ENCODE results near the gene GDPD4.
A peak's percentile ranks its signal among the peaks of the same experiment; 100 is the strongest.

The GDPD4 gene

DNA sequence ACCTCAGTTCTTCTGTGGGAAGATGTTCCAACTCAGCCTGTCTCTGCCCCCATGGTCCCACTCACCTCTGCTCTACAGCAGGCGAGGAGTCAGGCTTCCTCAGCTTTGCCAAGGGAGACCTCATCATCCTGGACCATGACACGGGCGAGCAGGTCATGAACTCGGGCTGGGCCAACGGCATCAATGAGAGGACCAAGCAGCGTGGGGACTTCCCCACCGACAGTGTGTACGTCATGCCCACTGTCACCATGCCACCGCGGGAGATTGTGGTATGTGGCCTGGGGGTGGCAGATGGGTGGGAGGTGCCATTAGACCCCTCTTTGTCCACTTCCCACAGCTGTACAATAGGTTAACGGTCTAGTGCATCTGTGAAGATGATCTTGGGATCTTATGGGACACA, 100.1 kb downstream of the GDPD4 start:
- Histone ChIP-seq H3K4me2 (ENCODE audit: insufficient read depth, low read length, poor library complexity, severe bottlenecking) (no peak overlapping the region), H3K18ac (ENCODE audit: low read length) (peak overlapping the region; percentile 45), H3K14ac (ENCODE audit: low read length) (no peak overlapping the region), H2BK5ac (ENCODE audit: low read length) (peak overlapping the region; percentile 84), H3K9me3 (replicated peaks in 1 of 2; ENCODE audit: control insufficient read depth in 2 of 2, insufficient read depth in 1 of 2, low read depth in 1 of 2, low read length in 2 of 2) (peaks cover 0 to 2% of the 10 kb centered on the region in 2 donors), H2AK5ac (ENCODE audit: low read depth, low read length) (peak overlapping the region; percentile 57), H3K27me3 (ENCODE audit: control insufficient read depth in 3 of 3, insufficient read depth in 3 of 3, low read depth in 1 of 3, low read length in 3 of 3) (peaks cover 0 to 3% (median 2%) of the 10 kb centered on the region in 3 experiments), H3K9ac (ENCODE audit: low read depth, low read length, poor library complexity) (no peak overlapping the region), H2AFZ (ENCODE audit: low read length) (no peak overlapping the region), H3K27ac (replicated peaks; ENCODE audit: low read length) (no peak overlapping the region), H2BK15ac (ENCODE audit: low read length) (peak overlapping the region; percentile 45), H3K4me1 (ENCODE audit: control insufficient read depth in 2 of 2, insufficient read depth in 1 of 2, low read depth in 1 of 2, low read length in 2 of 2) (no peaks in the 10 kb centered on the region), H3K79me1 (ENCODE audit: low read depth, low read length) (no peaks in the 10 kb centered on the region), H4K8ac (ENCODE audit: low read depth, low read length) (no peak overlapping the region), H3K23ac (ENCODE audit: low read depth, low read length, poor library complexity) (peak overlapping the region; percentile 75), H3K36me3 (replicated peaks in 1 of 2; ENCODE audit: control insufficient read depth in 2 of 2, insufficient read depth in 2 of 2, low read length in 2 of 2) (no peaks in the 10 kb centered on the region), H2BK12ac (ENCODE audit: low read length) (no peak overlapping the region), H3K4me3 (ENCODE audit: low read length in 2 of 2) (no peak overlapping the region), H2BK120ac (ENCODE audit: low read depth, low read length) (no peak overlapping the region), H4K91ac (ENCODE audit: low read depth, low read length, poor library complexity) (no peak overlapping the region), H3K4ac (ENCODE audit: low read length) (no peak overlapping the region)
- no CpG with 5 or more reads among the region's 11 CpGs for WGBS, 2 donors (ENCODE audit: extremely low coverage in 2 of 2, insufficient read length in 2 of 2, insufficient replicate concordance in 1 of 2)
- DNase-seq (ENCODE audit: low spot score), result no peak

DNA sequence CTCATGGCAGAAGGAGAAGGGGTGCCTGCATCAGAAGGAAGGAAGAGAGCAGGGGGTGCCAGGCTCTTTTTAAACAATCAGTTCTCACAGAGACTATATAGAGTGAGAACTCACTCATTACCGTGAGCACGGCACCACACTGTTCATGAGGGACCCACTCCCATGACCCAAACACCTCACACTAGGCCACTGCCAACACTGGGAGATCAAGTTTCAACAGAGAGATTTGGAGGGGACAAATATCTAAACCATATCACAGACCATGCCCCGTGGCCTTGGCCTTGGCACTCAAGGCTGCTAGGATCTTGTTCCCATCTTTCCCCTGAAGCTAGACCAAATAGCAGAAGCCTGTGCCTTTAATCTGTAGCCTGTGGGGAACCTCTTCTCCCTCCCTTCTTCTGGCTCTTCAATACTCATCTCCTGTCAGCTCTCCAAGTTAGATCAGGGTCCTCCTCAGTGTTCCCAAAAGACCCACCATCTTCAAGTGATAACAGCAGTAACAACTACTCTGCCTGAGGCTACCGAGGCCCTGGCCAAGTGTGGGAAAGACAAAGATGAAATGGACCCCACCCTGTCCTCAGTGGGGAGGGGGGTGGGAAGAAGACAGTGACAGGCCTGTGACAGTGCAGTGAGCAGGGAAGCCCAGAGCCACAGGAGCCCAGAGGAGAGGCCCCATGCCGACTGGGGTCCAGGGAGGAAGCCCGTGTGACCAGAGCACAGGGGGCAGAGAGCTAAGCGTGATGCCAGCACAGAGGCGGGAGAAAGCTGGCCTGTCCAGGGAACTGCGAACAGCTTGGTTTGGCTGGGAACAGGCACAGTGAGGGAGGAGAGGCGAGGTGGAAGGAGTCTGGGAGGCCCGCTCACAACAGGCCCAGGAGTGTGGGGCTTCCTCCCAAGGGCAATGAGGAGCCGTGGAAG, 100.9 kb downstream of the GDPD4 start:
- no peak overlapping the region for H3K9ac ChIP-seq (ENCODE audit: low read depth, low read length, poor library complexity)
- peak overlapping the region; percentile 31 for H3K4ac ChIP-seq (ENCODE audit: low read length)
- no peak overlapping the region for H2BK15ac ChIP-seq (ENCODE audit: low read length)
- WGBS, 2 donors (ENCODE audit: extremely low coverage in 2 of 2, insufficient read length in 2 of 2, insufficient replicate concordance in 1 of 2), result no CpG with 5 or more reads among the region's 12 CpGs
- no peaks in the 10 kb centered on the region for H3K4me1 ChIP-seq (ENCODE audit: control insufficient read depth in 2 of 2, insufficient read depth in 1 of 2, low read depth in 1 of 2, low read length in 2 of 2)
- H2BK12ac ChIP-seq (ENCODE audit: low read length), result no peak overlapping the region
- H2AK5ac ChIP-seq (ENCODE audit: low read depth, low read length), result peak overlapping the region; percentile 54
- H3K27ac ChIP-seq (replicated peaks; ENCODE audit: low read length), result no peak overlapping the region
- peaks cover 0 to 3% (median 0%) of the 10 kb centered on the region in 3 experiments for H3K27me3 ChIP-seq (ENCODE audit: control insufficient read depth in 3 of 3, insufficient read depth in 3 of 3, low read depth in 1 of 3, low read length in 3 of 3)
- peak overlapping the region; percentile 20 for H3K23ac ChIP-seq (ENCODE audit: low read depth, low read length, poor library complexity)
- no peak overlapping the region for H2AFZ ChIP-seq (ENCODE audit: low read length)
- H3K79me1 ChIP-seq (ENCODE audit: low read depth, low read length), result no peaks in the 10 kb centered on the region
- no peak overlapping the region for H2BK120ac ChIP-seq (ENCODE audit: low read depth, low read length)
- H3K18ac ChIP-seq (ENCODE audit: low read length), result peak overlapping the region; percentile 2
- peak overlapping the region; percentile 84 for H2BK5ac ChIP-seq (ENCODE audit: low read length)
- no peak for DNase-seq (ENCODE audit: low spot score)
- no peaks in the 10 kb centered on the region for H3K36me3 ChIP-seq (replicated peaks in 1 of 2; ENCODE audit: control insufficient read depth in 2 of 2, insufficient read depth in 2 of 2, low read length in 2 of 2)
- no peak overlapping the region for H4K8ac ChIP-seq (ENCODE audit: low read depth, low read length)
- H3K14ac ChIP-seq (ENCODE audit: low read length), result peak overlapping the region; percentile 75
- H4K91ac ChIP-seq (ENCODE audit: low read depth, low read length, poor library complexity), result no peak overlapping the region
- H3K4me3 ChIP-seq (ENCODE audit: low read length in 2 of 2), result no peak overlapping the region
- peaks cover 0 to 2% of the 10 kb centered on the region in 2 donors for H3K9me3 ChIP-seq (replicated peaks in 1 of 2; ENCODE audit: control insufficient read depth in 2 of 2, insufficient read depth in 1 of 2, low read depth in 1 of 2, low read length in 2 of 2)
- no peak overlapping the region for H3K4me2 ChIP-seq (ENCODE audit: insufficient read depth, low read length, poor library complexity, severe bottlenecking)

DNA sequence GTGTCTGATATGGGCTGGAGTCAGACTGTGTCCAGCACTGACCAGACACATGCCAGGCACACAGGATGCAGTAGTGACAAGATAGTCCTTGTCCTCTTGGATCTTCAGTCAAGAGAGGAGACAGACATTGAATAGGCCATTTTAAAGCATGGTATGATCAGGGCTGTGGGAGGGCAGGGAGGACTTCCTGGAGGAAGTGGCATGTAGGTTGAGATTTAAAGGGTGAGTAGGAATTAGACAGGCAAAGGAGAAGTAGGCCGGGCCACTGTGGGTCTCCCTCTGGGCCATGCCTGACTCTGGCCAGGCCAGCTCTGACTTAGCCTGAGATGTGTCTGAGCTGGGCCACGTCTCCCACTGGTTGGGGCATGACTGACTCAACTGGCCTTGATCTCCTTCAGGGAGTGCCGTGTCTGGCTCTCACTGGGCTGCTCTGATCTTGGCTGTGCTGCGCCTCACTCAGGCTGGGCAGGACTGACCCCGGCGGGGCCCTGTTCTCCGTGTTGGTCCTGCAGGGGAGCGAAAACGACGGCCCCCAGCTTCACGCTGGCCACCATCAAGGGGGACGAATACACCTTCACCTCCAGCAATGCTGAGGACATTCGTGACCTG, 102.2 kb downstream of the GDPD4 start:
- Histone ChIP-seq H2AFZ (ENCODE audit: low read length) (no peak overlapping the region), H2AK5ac (ENCODE audit: low read depth, low read length) (peak overlapping the region; percentile 1), H3K79me1 (ENCODE audit: low read depth, low read length) (no peaks in the 10 kb centered on the region), H3K36me3 (replicated peaks in 1 of 2; ENCODE audit: control insufficient read depth in 2 of 2, insufficient read depth in 2 of 2, low read length in 2 of 2) (no peaks in the 10 kb centered on the region), H3K9ac (ENCODE audit: low read depth, low read length, poor library complexity) (no peak overlapping the region), H2BK12ac (ENCODE audit: low read length) (no peak overlapping the region), H3K14ac (ENCODE audit: low read length) (peak overlapping the region; percentile 75), H2BK120ac (ENCODE audit: low read depth, low read length) (no peak overlapping the region), H3K9me3 (replicated peaks in 1 of 2; ENCODE audit: control insufficient read depth in 2 of 2, insufficient read depth in 1 of 2, low read depth in 1 of 2, low read length in 2 of 2) (peaks cover 0 to 2% of the 10 kb centered on the region in 2 donors), H3K27ac (replicated peaks; ENCODE audit: low read length) (no peak overlapping the region), H3K4ac (ENCODE audit: low read length) (no peak overlapping the region), H3K4me1 (ENCODE audit: control insufficient read depth in 2 of 2, insufficient read depth in 1 of 2, low read depth in 1 of 2, low read length in 2 of 2) (no peaks in the 10 kb centered on the region), H2BK5ac (ENCODE audit: low read length) (no peak overlapping the region), H4K91ac (ENCODE audit: low read depth, low read length, poor library complexity) (no peak overlapping the region), H3K4me3 (ENCODE audit: low read length in 2 of 2) (no peak overlapping the region), H4K8ac (ENCODE audit: low read depth, low read length) (no peak overlapping the region), H3K4me2 (ENCODE audit: insufficient read depth, low read length, poor library complexity, severe bottlenecking) (no peak overlapping the region), H3K27me3 (ENCODE audit: control insufficient read depth in 3 of 3, insufficient read depth in 3 of 3, low read depth in 1 of 3, low read length in 3 of 3) (peaks cover 0 to 3% (median 0%) of the 10 kb centered on the region in 3 experiments), H3K18ac (ENCODE audit: low read length) (peak overlapping the region; percentile 53), H3K23ac (ENCODE audit: low read depth, low read length, poor library complexity) (peak overlapping the region; percentile 26), H2BK15ac (ENCODE audit: low read length) (no peak overlapping the region)
- WGBS, 2 donors (ENCODE audit: extremely low coverage in 2 of 2, insufficient read length in 2 of 2, insufficient replicate concordance in 1 of 2), result no CpG with 5 or more reads among the region's 13 CpGs
- no peak for DNase-seq (ENCODE audit: low spot score)

DNA sequence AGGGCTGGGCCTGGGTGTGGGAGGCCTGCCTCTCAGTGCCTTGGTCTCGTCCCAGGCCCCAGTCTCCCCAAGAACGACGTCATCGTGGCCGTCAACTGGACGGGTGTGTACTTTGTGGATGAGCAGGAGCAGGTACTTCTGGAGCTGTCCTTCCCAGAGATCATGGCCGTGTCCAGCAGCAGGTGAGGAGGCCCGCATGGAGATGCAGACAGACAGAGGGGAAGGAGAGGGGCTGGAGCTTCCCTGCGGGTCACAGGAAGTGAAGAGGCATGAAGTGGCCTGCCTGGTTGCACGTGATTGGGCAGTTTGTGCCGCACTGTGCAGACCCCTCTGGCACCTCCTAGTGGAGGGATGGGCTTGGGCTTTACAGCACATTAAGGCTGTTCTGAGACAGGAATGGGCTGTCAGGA, 103.0 kb downstream of the GDPD4 start:
- H3K4me2 ChIP-seq (ENCODE audit: insufficient read depth, low read length, poor library complexity, severe bottlenecking), result no peak overlapping the region
- H3K4me3 ChIP-seq (ENCODE audit: low read length in 2 of 2), result no peak overlapping the region
- H3K9me3 ChIP-seq (replicated peaks in 1 of 2; ENCODE audit: control insufficient read depth in 2 of 2, insufficient read depth in 1 of 2, low read depth in 1 of 2, low read length in 2 of 2), result peaks cover 0 to 2% of the 10 kb centered on the region in 2 donors
- H3K9ac ChIP-seq (ENCODE audit: low read depth, low read length, poor library complexity), result no peak overlapping the region
- H4K8ac ChIP-seq (ENCODE audit: low read depth, low read length), result no peak overlapping the region
- no CpG with 5 or more reads among the region's 11 CpGs for WGBS, 2 donors (ENCODE audit: extremely low coverage in 2 of 2, insufficient read length in 2 of 2, insufficient replicate concordance in 1 of 2)
- peak overlapping the region; percentile 35 for H2BK15ac ChIP-seq (ENCODE audit: low read length)
- peak overlapping the region; percentile 46 for H3K23ac ChIP-seq (ENCODE audit: low read depth, low read length, poor library complexity)
- no peak overlapping the region for H3K27ac ChIP-seq (replicated peaks; ENCODE audit: low read length)
- peak overlapping the region; percentile 13 for H3K14ac ChIP-seq (ENCODE audit: low read length)
- no peak overlapping the region for H2BK120ac ChIP-seq (ENCODE audit: low read depth, low read length)
- H2AK5ac ChIP-seq (ENCODE audit: low read depth, low read length), result peak overlapping the region; percentile 35
- no peaks in the 10 kb centered on the region for H3K4me1 ChIP-seq (ENCODE audit: control insufficient read depth in 2 of 2, insufficient read depth in 1 of 2, low read depth in 1 of 2, low read length in 2 of 2)
- peaks cover 0 to 3% (median 0%) of the 10 kb centered on the region in 3 experiments for H3K27me3 ChIP-seq (ENCODE audit: control insufficient read depth in 3 of 3, insufficient read depth in 3 of 3, low read depth in 1 of 3, low read length in 3 of 3)
- H2BK12ac ChIP-seq (ENCODE audit: low read length), result no peak overlapping the region
- DNase-seq (ENCODE audit: low spot score), result no peak
- H3K4ac ChIP-seq (ENCODE audit: low read length), result no peak overlapping the region
- no peaks in the 10 kb centered on the region for H3K36me3 ChIP-seq (replicated peaks in 1 of 2; ENCODE audit: control insufficient read depth in 2 of 2, insufficient read depth in 2 of 2, low read length in 2 of 2)
- H3K18ac ChIP-seq (ENCODE audit: low read length), result peak overlapping the region; percentile 61
- no peak overlapping the region for H2BK5ac ChIP-seq (ENCODE audit: low read length)
- H4K91ac ChIP-seq (ENCODE audit: low read depth, low read length, poor library complexity), result no peak overlapping the region
- peak overlapping the region; percentile 86 for H2AFZ ChIP-seq (ENCODE audit: low read length)
- no peaks in the 10 kb centered on the region for H3K79me1 ChIP-seq (ENCODE audit: low read depth, low read length)
